Erythroblast (primary cell): ENCODE measurements around the gene OR10P1.

Source experiments
- DNase-seq, 2 experiments: peaks; one replicate each; lab custom pipeline; 2025; lab: John Stamatoyannopoulos, UW
- GATA1 ChIP-seq: IDR thresholded peaks from 2 replicates; pipeline ENCODE4 v1.6.1; 2011; ENCODE audit warnings: low read depth, mild to moderate bottlenecking, control low read depth, low read length, moderate library complexity
- POLR2A ChIP-seq: IDR thresholded peaks from 2 replicates; pipeline ENCODE4 v1.6.1; 2011; ENCODE audit warnings: mild to moderate bottlenecking, low read length

The OR10P1 gene

DNA sequence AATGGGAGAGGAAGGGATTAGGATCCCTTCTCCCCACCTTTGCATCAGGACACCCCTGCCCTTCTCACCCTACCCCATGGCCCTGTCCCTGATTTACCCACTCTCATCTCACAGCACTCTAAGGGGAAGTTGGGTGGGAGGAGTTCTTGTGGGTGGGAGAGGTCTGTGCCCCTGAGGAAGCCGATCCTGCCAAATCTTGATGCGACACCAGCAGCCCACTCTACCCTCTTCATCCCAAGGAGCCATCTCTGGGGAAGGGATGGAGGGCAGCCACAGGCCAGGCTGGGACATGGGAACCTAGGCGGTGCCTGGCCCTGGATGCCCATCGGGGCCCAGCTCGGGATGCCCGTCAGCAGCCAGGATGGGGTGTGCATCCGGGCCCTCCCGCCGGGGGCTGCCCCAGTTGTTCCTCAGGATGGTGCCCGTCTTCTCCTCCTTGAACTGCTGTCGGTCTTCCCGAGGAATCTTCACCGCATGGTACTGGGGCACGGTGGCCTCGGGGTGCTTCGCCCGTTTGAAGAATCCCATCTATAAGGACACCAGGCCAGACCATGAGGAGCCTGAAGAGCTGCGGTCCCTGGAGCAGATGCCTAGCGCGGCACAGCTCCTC, 48.2 kb downstream of the OR10P1 start:
- TF ChIP-seq GATA1: no peak
- no peak for TF ChIP-seq POLR2A
- no peak for DNase-seq

DNA sequence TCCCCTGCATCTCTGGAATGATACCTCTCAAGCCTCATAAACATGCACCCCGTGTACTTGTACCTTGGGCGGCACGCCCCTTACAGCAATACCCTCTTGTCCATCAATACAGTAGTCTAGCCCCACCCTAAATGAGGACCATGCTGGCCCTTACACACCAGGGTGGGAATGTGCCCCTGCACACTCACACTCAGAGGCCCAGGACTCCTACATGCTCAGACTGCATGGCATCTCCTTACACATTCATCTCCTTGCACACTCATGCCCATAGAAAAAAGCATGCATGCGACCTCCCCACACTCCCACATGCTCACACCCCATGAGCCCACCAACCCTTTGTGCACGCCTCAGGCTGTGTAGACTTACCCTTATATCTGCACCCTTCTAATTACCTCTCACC, 49.0 kb downstream of the OR10P1 start:
- TF ChIP-seq POLR2A (no peak), GATA1 (no peak)
- no peak for DNase-seq

GRCh38 chr12:55686366-55687010, 49.8 kb downstream of the OR10P1 start:
- no peak for DNase-seq
- TF ChIP-seq GATA1: no peak
- no peak for TF ChIP-seq POLR2A
